Stimulated activated CD4-positive, alpha-beta T cell treated with anti-CD3 and anti-CD28 coated beads, Interleukin-15, amount 100 ng/mL, for 48 hours (primary cell): ENCODE measurements around the gene KIF22.
"Not testable (repeated sequence)": the region's sequence is repeated elsewhere in the genome, so short reads cannot be mapped to it uniquely, and the experiment has no call there.

Experiments
- DNase-seq, 2 donors: peaks; one replicate each; pipeline ENCODE4 v3.0.0-alpha.2; 2020; ENCODE audit warnings: low read depth in 2 of 2

The KIF22 gene

GRCh38 chr16:29790183-29790948, at the start of gene KIF22:
KIF22 (plus strand) TSS chr16:29790751; CDS start chr16:29790760, 9 bp downstream.
- DNase-seq = peak; percentile 99 to 100

GRCh38 chr16:29742683-29743275, 47.8 kb upstream of the KIF22 start:
- DNase-seq = no peak

- no peak for DNase-seq
Observed at GRCh38 chr16:29743475-29743826, 47.1 kb upstream of the KIF22 start.

DNA sequence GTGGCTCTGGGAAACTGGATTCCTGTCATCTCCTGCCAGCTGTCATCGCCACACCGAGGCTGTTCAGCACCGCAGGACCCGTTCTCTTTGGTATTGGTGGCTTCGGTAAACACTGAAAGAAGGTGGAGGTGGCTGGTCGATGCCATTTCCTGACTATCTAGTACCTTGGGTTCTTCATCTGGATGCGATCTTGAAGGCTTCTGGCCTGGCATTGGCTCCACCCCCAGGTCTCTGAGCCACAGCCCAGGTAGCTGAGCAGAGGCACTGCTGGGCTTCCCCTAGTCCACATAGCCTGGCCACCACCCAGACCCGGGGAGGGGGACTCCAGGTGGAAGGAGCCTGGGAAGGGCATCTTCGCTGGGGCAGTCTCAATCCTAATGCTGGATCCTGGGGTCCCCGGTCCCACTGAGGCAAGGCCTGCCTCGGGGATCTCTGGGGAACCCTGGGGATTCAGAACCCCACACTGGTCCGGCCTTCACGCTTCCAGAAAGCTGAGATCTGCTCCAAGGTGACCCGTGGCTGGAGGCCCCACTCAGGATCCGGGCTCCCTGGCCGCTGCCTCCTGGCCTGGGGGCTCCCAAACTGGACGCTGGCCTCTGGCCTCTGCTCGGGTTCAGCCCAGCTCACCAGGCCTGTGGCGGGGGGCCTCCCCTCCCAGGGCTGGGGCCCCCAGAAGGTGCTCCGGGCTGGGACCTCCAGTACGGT, 46.6 kb upstream of the KIF22 start:
- no peak for DNase-seq

DNA sequence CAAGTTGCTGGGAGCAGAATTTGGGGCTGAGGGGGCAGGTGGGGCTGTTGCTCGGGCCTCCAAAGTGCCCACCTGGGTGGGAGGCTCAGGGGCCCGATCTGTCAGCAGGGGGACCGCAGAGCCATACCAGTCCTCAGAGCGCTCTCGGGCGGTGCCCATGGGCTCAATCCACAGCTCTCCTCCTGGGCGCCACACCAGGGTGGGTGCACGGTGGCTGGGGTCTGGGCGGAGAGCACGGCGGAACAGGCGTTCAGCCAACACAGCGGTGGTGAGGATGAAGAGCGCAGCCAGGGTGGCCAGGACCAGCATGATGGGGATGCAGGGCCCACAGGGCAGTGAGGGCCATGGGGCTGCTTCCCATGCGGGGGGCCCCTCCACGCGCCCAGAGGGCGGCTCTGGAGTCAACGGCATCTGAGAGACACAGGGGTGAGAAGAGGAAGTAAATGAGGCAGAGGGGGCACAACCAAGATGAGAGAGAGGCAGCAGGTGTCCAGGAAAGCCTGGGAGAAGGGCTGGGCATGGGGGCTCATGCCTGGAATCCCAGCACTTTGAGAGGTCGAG, 45.9 kb upstream of the KIF22 start:
- DNase-seq = no peak

GRCh38 chr16:29745121-29745852, 45.3 kb upstream of the KIF22 start:
- DNase-seq = peak; percentile 29 to 53

DNA sequence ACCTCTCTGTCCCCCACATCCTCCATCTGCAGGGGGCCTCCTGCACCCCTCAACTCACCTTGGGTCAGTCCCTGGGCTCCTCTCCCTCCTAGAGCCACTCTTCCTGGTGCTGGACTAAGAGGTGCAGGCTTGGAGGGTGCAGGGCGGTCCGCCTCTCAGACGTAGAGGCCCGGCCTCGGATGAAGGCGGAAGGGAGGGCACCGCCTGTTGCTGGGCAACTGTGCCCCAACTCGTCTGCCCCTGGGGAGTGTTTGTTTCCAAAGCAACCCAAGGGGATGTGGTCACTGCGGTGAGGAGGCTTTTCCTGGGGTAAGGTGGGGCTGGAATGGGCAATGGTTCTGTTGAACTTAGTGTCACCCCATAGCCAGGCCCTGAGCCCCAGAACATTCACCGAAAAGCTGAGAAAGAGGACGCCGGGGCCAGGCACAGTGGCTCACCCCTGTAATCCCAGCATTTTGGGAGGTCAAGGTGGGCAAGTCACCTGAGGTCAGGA, 44.7 kb upstream of the KIF22 start, which contains the start of gene C16orf54:
C16orf54 (minus strand) TSS at position 138 of the 493 bp plus-strand sequence. CDS start 1,039 bp downstream, outside the sequence.
- peak; percentile 74 to 75 for DNase-seq

DNA sequence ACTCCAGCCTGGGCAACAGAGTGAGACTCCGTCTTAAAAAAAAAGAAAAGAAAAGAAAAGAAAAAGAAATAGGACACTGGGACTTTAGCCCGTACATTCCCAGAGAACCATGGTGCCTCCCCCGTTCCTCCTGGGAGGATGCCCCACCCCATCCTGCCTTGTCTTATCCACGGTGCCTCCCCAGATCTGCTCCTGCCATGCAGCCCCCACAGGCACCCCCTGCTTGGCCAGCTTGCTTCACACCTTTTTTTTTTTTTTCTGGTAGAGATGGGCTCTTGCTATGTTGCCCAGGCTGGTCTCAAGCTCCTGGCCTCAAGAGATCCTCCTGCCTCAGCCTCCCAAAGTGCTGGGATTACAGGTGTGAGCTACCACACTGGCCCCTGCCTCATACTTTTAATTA, 44.0 kb upstream of the KIF22 start:
- DNase-seq = not testable (repeated sequence)

GRCh38 chr16:29747947-29748759, 42.4 kb upstream of the KIF22 start:
- no peak for DNase-seq

- not testable (repeated sequence) for DNase-seq
Observed at GRCh38 chr16:29748760-29749149, 41.8 kb upstream of the KIF22 start.

- DNase-seq = no peak
Observed at GRCh38 chr16:29753516-29753915, 37.0 kb upstream of the KIF22 start.

GRCh38 chr16:29756654-29757053, 33.9 kb upstream of the KIF22 start:
- no peak for DNase-seq

- DNase-seq = not testable (repeated sequence)
Observed at GRCh38 chr16:29757086-29757485, 33.5 kb upstream of the KIF22 start.

GRCh38 chr16:29757950-29758466, 32.5 kb upstream of the KIF22 start:
- no peak for DNase-seq

DNA sequence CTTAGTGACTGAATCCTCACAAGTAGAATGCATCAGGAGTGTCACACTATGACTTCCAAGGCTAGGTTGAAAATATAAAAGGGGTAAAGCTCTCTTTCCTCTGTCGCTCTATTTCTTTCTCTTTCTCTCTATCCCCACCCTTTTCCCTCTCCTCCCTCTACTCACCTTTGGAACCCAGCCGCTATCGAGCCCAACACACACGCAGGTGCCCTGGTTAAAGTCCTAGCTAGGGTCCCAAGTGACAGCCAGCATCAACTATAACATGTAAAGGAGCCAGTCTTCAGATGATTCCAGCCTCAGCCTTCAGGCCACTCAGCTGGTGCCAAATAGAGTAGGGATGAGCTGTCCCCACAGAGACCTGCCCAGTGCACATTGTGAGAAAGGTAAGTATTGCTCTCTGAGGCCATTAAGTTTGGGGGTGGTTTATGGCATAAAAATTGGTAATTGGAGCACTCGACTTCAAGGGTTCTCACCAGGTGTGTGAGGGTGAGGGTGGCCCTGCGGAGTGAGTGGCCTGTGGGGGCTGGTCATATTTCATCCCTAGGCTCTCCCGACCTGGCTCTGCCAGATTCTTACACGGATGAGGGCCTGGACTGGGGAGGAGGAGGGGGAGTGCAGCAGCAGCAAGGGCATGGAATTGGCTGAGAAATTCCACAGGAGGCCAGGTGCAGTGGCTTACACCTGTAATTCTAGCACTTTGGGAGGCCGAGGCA, 29.8 kb upstream of the KIF22 start:
- DNase-seq = no peak

- DNase-seq = not testable (repeated sequence)
Observed at GRCh38 chr16:29761280-29761651, 29.3 kb upstream of the KIF22 start.

DNA sequence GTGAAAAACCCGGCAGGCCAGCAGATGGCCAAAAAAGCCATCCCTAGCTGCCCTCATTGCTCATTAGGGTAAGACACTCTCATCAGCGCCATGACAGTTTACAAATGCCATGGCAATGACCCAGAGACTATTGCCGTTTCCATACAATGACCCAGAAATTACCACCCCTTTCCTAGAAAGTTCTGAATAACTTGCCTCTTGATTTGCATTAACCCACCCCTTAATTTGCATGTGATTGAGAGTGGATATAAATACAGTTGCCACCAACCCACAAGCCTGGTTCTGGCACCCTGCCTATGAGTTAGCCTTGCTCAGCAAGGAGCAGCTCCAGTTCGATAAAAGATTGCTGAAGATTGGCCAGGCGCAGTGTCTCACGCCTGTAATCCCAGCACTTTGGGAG, 28.7 kb upstream of the KIF22 start:
- no peak for DNase-seq

DNA sequence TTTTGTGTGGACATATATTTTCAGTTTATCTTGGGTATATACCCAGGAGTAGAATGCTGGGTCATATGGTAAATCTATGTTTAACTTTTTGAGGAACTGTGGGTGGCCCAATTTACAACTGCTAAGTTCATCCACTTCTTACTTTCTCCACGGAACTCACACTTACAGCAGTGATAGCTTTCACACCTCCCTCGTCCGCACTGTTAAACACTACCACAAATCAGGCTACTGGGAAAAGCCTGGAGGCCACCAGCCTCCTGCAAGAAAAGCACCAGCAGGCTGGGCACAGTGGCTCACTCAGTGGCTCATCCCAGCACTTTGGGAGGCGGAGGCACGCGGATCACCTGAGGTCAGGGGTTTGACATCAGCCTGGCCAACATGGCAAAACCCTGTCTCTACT, 27.2 kb upstream of the KIF22 start:
- DNase-seq = no peak

- DNase-seq = no peak
Observed at GRCh38 chr16:29765167-29766032, 25.2 kb upstream of the KIF22 start.
